HPDE6-E6E7 (cell line): ENCODE measurements around the gene HIGD1A.

Experiments
- DNase-seq: peaks from one replicate; pipeline ENCODE4 v3.0.0; 2011; ENCODE audit warnings: missing footprints; ENCODE audit errors: extremely low spot score

Gene HIGD1A

GRCh38 chr3:42755681-42756578 is 48.4 kb downstream of the HIGD1A start:
- no peak for DNase-seq

GRCh38 chr3:42753757-42754156 is 50.5 kb downstream of the HIGD1A start:
- no peak for DNase-seq

GRCh38 chr3:42752961-42753360 is 51.3 kb downstream of the HIGD1A start:
- no peak for DNase-seq

GRCh38 chr3:42752441-42752840 is 51.8 kb downstream of the HIGD1A start:
- no peak for DNase-seq

GRCh38 chr3:42751609-42752008 is 52.7 kb downstream of the HIGD1A start:
- DNase-seq = no peak

- no peak for DNase-seq
Observed at GRCh38 chr3:42750834-42751233, 53.5 kb downstream of the HIGD1A start.

- DNase-seq = peak; percentile 16
Observed at GRCh38 chr3:42749753-42750231, 54.5 kb downstream of the HIGD1A start.

GRCh38 chr3:42749025-42749752 is 55.1 kb downstream of the HIGD1A start:
- no peak for DNase-seq

GRCh38 chr3:42747581-42747980 is 56.7 kb downstream of the HIGD1A start:
- no peak for DNase-seq

- no peak for DNase-seq
Observed at GRCh38 chr3:42746455-42747450, 57.5 kb downstream of the HIGD1A start.

GRCh38 chr3:42745776-42746454 is 58.4 kb downstream of the HIGD1A start:
- no peak for DNase-seq

GRCh38 chr3:42745291-42745745 is 59.0 kb downstream of the HIGD1A start:
- DNase-seq = no peak

- no peak for DNase-seq
Observed at GRCh38 chr3:42743204-42743995, 60.9 kb downstream of the HIGD1A start.

- no peak for DNase-seq
Observed at GRCh38 chr3:42742688-42743087, 61.6 kb downstream of the HIGD1A start.

GRCh38 chr3:42742259-42742658 is 62.0 kb downstream of the HIGD1A start:
- DNase-seq = no peak

GRCh38 chr3:42741796-42742195 is 62.5 kb downstream of the HIGD1A start:
- no peak for DNase-seq

GRCh38 chr3:42739401-42740158 is 64.7 kb downstream of the HIGD1A start:
- DNase-seq = no peak

- no peak for DNase-seq
Observed at GRCh38 chr3:42736531-42736930, 67.8 kb downstream of the HIGD1A start.

GRCh38 chr3:42736081-42736480 is 68.2 kb downstream of the HIGD1A start:
- DNase-seq = no peak
